Astrocyte (in vitro differentiated cells and primary cell): ENCODE measurements around the gene PPP1R14D. TPM values are rescaled to one million over a fixed set of nuclear protein-coding genes. Genes with fewer than 3 reads are reported as not detected.

ENCODE experiments used
- DNase-seq: peaks from one replicate; pipeline ENCODE4 v3.0.0-alpha.2; 2010; ENCODE audit warnings: low read depth
- FAIRE-seq: peaks from 2 replicates; lab custom pipeline; 2011; peaks lifted over from hg19 to GRCh38; lab: Jason Lieb, UNC
- H2AFZ ChIP-seq: 2 replicates; pipeline ENCODE4 v1.6.0; 2012; ENCODE audit warnings: low read depth, low read length, inconsistent platforms
- H3K27ac ChIP-seq: 2 replicates; pipeline ENCODE4 v1.5.1; 2011; ENCODE audit warnings: low read depth, low read length, inconsistent platforms
- H3K27me3 ChIP-seq: 2 replicates; pipeline ENCODE4 v1.6.0; 2011; ENCODE audit warnings: low read length, inconsistent platforms; ENCODE audit not compliant: insufficient read depth
- H3K36me3 ChIP-seq: 2 replicates; pipeline ENCODE4 v1.5.1; 2011; ENCODE audit warnings: low read length, inconsistent platforms; ENCODE audit not compliant: insufficient read depth
- H3K4me1 ChIP-seq: 2 replicates; pipeline ENCODE4 v1.5.1; 2011; ENCODE audit warnings: low read length, inconsistent platforms; ENCODE audit not compliant: insufficient read depth
- H3K4me2 ChIP-seq: 2 replicates; pipeline ENCODE4 v1.6.0; 2012; ENCODE audit warnings: low read length, inconsistent platforms
- H3K4me3 ChIP-seq: 2 replicates; pipeline ENCODE4 v1.5.1; 2011; ENCODE audit warnings: low read depth, mild to moderate bottlenecking, low read length, inconsistent platforms; ENCODE audit not compliant: insufficient read depth
- H3K79me2 ChIP-seq: 2 replicates; pipeline ENCODE4 v1.6.0; 2012; ENCODE audit warnings: mild to moderate bottlenecking, low read length, inconsistent platforms; ENCODE audit not compliant: insufficient read depth
- H3K9ac ChIP-seq: 2 replicates; pipeline ENCODE4 v1.6.0; 2012; ENCODE audit warnings: mild to moderate bottlenecking, low read length, inconsistent platforms
- H3K9me3 ChIP-seq: 2 replicates; pipeline ENCODE4 v1.5.1; 2012; ENCODE audit warnings: low read depth, mild to moderate bottlenecking, low read length, inconsistent platforms; ENCODE audit not compliant: insufficient read depth
- H4K20me1 ChIP-seq: 2 replicates; pipeline ENCODE4 v1.6.0; 2012; ENCODE audit warnings: low read length, inconsistent platforms; ENCODE audit not compliant: insufficient read depth
- H3K27ac Mint-ChIP-seq: one replicate; pipeline ENCODE4 v1.8.0; 2021; ENCODE audit warnings: mild to moderate bottlenecking, mixed read lengths; ENCODE audit not compliant: unreplicated experiment
- H3K27me3 Mint-ChIP-seq: one replicate; pipeline ENCODE4 v1.8.0; 2021; ENCODE audit warnings: low read depth, mixed read lengths; ENCODE audit not compliant: unreplicated experiment
- H3K36me3 Mint-ChIP-seq: one replicate; pipeline ENCODE4 v1.8.0; 2021; ENCODE audit warnings: low read depth, mixed read lengths; ENCODE audit not compliant: unreplicated experiment
- H3K4me1 Mint-ChIP-seq: one replicate; pipeline ENCODE4 v1.8.0; 2021; ENCODE audit warnings: low read depth, mixed read lengths; ENCODE audit not compliant: unreplicated experiment
- H3K4me3 Mint-ChIP-seq: one replicate; pipeline ENCODE4 v1.8.0; 2021; ENCODE audit warnings: mild to moderate bottlenecking, moderate library complexity, mixed read lengths; ENCODE audit not compliant: unreplicated experiment
- H3K9me3 Mint-ChIP-seq: one replicate; pipeline ENCODE4 v1.8.0; 2021; ENCODE audit warnings: mild to moderate bottlenecking, mixed read lengths; ENCODE audit not compliant: unreplicated experiment
- CTCF ChIP-seq: IDR thresholded peaks from 2 replicates; pipeline ENCODE4 v1.5.1; 2011; ENCODE audit warnings: low read depth, mild to moderate bottlenecking, inconsistent platforms, low read length, moderate library complexity; ENCODE audit not compliant: insufficient read depth
- EZH2 ChIP-seq: IDR thresholded peaks from 2 replicates; pipeline ENCODE4 v1.6.1; 2012; ENCODE audit warnings: mild to moderate bottlenecking, low read length, inconsistent platforms; ENCODE audit not compliant: insufficient read depth
- total RNA-seq: library from RNA; stranded (reverse); gene quantifications from 2 replicates; pipeline ENCODE4 v1.2.1, GENCODE V29; 2021

PPP1R14D gene
- total RNA-seq, 1 donor from 2014 or later: not detected

GRCh38 chr15:40773496-40773895 is 55.0 kb downstream of the PPP1R14D start:
- Histone ChIP-seq H3K9ac (no peak overlapping the region), H3K27me3 (no peaks in the 10 kb centered on the region), H3K4me2 (no peak overlapping the region), H2AFZ (no peak overlapping the region), H4K20me1 (peaks cover 21% of the 10 kb centered on the region), H3K79me2 (no peaks in the 10 kb centered on the region), H3K27ac (no peak overlapping the region), H3K4me1 (peaks cover 22% of the 10 kb centered on the region), H3K4me3 (no peak overlapping the region), H3K36me3 (peaks cover 14% of the 10 kb centered on the region), H3K9me3 (no peaks in the 10 kb centered on the region)
- TF ChIP-seq CTCF: no peak
- no peak for TF ChIP-seq EZH2
- Mint-ChIP-seq H3K4me3 (no peak overlapping the region), H3K27ac (no peak overlapping the region), H3K27me3 (no peaks in the 10 kb centered on the region), H3K9me3 (no peaks in the 10 kb centered on the region), H3K4me1 (peaks cover 14% of the 10 kb centered on the region), H3K36me3 (peaks cover 20% of the 10 kb centered on the region)
- FAIRE-seq (no peak), DNase-seq (no peak)

- no peak overlapping the region for H3K4me3 Mint-ChIP-seq
- H3K36me3 Mint-ChIP-seq: peaks cover 20% of the 10 kb centered on the region
- no peak overlapping the region for H3K4me3 ChIP-seq
- H3K9me3 Mint-ChIP-seq: no peaks in the 10 kb centered on the region
- no peak overlapping the region for H3K27ac Mint-ChIP-seq
- H3K27me3 Mint-ChIP-seq: no peaks in the 10 kb centered on the region
- no peak for DNase-seq
- H3K4me1 ChIP-seq: peaks cover 31% of the 10 kb centered on the region
- H4K20me1 ChIP-seq: peaks cover 25% of the 10 kb centered on the region
- H3K4me1 Mint-ChIP-seq: peaks cover 17% of the 10 kb centered on the region
- no peak overlapping the region for H3K4me2 ChIP-seq
- no peaks in the 10 kb centered on the region for H3K27me3 ChIP-seq
- no peak overlapping the region for H2AFZ ChIP-seq
- TF ChIP-seq CTCF: no peak
- TF ChIP-seq EZH2: no peak
- H3K27ac ChIP-seq: no peak overlapping the region
- no peak overlapping the region for H3K9ac ChIP-seq
- H3K9me3 ChIP-seq: no peaks in the 10 kb centered on the region
- FAIRE-seq: no peak
- H3K36me3 ChIP-seq: peaks cover 14% of the 10 kb centered on the region
- no peaks in the 10 kb centered on the region for H3K79me2 ChIP-seq
Measured at GRCh38 chr15:40772014-40772413, 56.5 kb downstream of the PPP1R14D start.

- H3K36me3 Mint-ChIP-seq: peaks cover 15% of the 10 kb centered on the region
- no peaks in the 10 kb centered on the region for H3K27me3 Mint-ChIP-seq
- Histone ChIP-seq H3K27me3 (no peaks in the 10 kb centered on the region), H3K79me2 (no peaks in the 10 kb centered on the region), H4K20me1 (peaks cover 31% of the 10 kb centered on the region), H3K4me1 (peaks cover 35% of the 10 kb centered on the region), H3K9me3 (no peaks in the 10 kb centered on the region), H2AFZ (no peak overlapping the region), H3K27ac (no peak overlapping the region), H3K9ac (no peak overlapping the region), H3K4me2 (no peak overlapping the region), H3K36me3 (peaks cover 14% of the 10 kb centered on the region), H3K4me3 (no peak overlapping the region)
- DNase-seq (no peak), FAIRE-seq (no peak)
- TF ChIP-seq EZH2 (no peak), CTCF (no peak)
- H3K4me3 Mint-ChIP-seq: no peak overlapping the region
- no peak overlapping the region for H3K27ac Mint-ChIP-seq
- no peaks in the 10 kb centered on the region for H3K9me3 Mint-ChIP-seq
- H3K4me1 Mint-ChIP-seq: peaks cover 15% of the 10 kb centered on the region
Measured at GRCh38 chr15:40771242-40771641, 57.3 kb downstream of the PPP1R14D start.
